Measurements from ENCODE around the gene PSMD3. TPM values are rescaled to one million over a fixed set of nuclear protein-coding genes. Genes with fewer than 3 reads are reported as not detected.

PSMD3 gene
- total RNA-seq, 4 donors from 2014 or later, result 106 to 154 (median 129) TPM

GRCh38 chr17:40023590-40024292 lies 43.1 kb downstream of the PSMD3 start:
- no peak for DNase-seq (ENCODE audit: low spot score in 2 of 2)
- no peak overlapping the region for H3K4me3 ChIP-seq (ENCODE audit: low read depth, poor library complexity, severe bottlenecking)
- 69 to 74% methylated on average over 10 of the region's 10 CpGs for WGBS, 2 donors
- TF ChIP-seq POLR2A (IDR thresholded peaks at IDR 0.05), result no peak
- no peak for TF ChIP-seq CTCF (IDR thresholded peaks at IDR 0.05)
- intact Hi-C loops (cut with DNase I; ENCODE audit: low total_unique reads), result loop anchor here (10.0 kb wide), 1 partner anchor 271 kb away; no protein-coding TSS in a partner anchor

DNA sequence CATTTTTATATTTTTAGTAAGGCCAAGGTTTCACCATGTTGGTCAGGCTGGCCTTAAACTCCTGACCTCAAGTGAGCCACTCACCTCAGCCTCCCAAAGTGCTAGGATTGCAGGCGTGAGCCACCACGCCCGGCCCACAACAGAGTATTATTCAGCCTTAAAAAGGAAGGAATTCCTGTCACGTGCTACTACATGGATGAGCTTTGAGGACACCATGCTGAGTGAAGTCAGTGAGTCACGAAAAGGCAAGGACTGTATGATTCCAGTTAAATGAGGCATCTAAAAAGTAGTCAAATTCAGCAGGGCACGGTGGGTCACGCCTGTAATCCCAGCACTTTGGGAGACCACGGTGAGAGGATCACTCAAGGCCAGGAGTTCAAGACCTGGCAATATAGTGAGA lies 44.3 kb downstream of the PSMD3 start:
- WGBS, 2 donors, result 88 to 93% methylated on average over 8 of the region's 8 CpGs
- H3K4me3 ChIP-seq (ENCODE audit: low read depth, poor library complexity, severe bottlenecking), result no peak overlapping the region
- DNase-seq (ENCODE audit: low spot score in 2 of 2), result no peak
- TF ChIP-seq CTCF (IDR thresholded peaks at IDR 0.05) (no peak), POLR2A (IDR thresholded peaks at IDR 0.05) (no peak)
- intact Hi-C loops (cut with DNase I; ENCODE audit: low total_unique reads), result loop anchor here (10.0 kb wide), 1 partner anchor 270 kb away; no protein-coding TSS in a partner anchor

GRCh38 chr17:40025559-40025958 lies 45.0 kb downstream of the PSMD3 start:
- no peak for DNase-seq (ENCODE audit: low spot score in 2 of 2)
- H3K4me3 ChIP-seq (ENCODE audit: low read depth, poor library complexity, severe bottlenecking), result no peak overlapping the region
- WGBS, 2 donors, result 66% methylated on average over 2 of the region's 2 CpGs
- TF ChIP-seq POLR2A (IDR thresholded peaks at IDR 0.05), result no peak
- no peak for TF ChIP-seq CTCF (IDR thresholded peaks at IDR 0.05)
- intact Hi-C loops (cut with DNase I; ENCODE audit: low total_unique reads), result loop anchor here (10.0 kb wide), 1 partner anchor 269 kb away; no protein-coding TSS in a partner anchor

DNA sequence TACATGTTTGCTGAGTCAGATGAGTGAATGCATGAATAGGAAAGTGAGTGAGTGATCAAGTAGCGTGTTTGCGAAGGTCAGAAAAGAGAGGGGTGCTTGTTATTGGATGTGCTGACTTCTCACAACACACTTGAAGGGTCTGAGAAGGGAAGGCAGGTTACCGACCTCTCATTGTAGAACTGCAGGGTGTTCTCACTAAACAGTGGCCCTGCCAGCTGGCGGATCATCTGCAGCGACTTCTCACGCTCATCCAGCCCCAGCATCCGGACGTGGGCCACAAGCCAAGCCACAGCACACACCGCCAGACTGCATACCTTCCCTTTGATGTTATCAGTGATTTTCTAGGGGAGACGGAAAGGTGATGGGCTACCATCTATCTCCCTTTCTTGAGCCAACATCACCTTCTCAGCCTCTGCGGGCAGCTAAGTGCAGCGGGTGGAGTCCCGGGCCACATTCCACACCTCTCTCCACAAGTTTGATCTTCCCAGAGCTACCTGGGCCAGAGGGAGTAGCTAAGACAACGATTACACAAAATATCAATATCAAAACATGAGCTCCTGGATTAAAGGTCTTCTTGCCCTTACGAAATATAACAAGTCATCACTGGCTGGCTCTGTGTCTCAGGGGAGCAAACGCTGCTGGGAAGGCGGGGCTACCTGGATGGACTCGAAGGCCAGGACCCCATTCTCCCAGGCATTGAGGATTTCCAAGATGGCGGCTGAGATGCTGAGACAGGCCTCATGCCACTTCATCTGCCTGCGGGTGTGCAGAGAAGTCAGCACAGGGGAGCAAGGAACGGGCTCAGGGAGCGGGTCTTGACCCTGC lies 45.6 kb downstream of the PSMD3 start:
- no peak overlapping the region for H3K4me3 ChIP-seq (ENCODE audit: low read depth, poor library complexity, severe bottlenecking)
- no peak for TF ChIP-seq POLR2A (IDR thresholded peaks at IDR 0.05)
- no peak for TF ChIP-seq CTCF (IDR thresholded peaks at IDR 0.05)
- intact Hi-C loops (cut with DNase I; ENCODE audit: low total_unique reads), result loop anchor here (10.0 kb wide), 1 partner anchor 269 kb away; no protein-coding TSS in a partner anchor
- WGBS, 2 donors, result 49 to 65% methylated on average over 22 of the region's 22 CpGs
- no peak for DNase-seq (ENCODE audit: low spot score in 2 of 2)

GRCh38 chr17:40026816-40027613 lies 46.4 kb downstream of the PSMD3 start:
- DNase-seq (ENCODE audit: low spot score in 2 of 2), result peak; percentile 75 to 96
- WGBS, 2 donors, result 27 to 29% methylated on average over 33 of the region's 33 CpGs
- TF ChIP-seq CTCF (IDR thresholded peaks at IDR 0.05) (peak in 1 of 3 donors; percentile 57), POLR2A (IDR thresholded peaks at IDR 0.05) (no peak)
- intact Hi-C loops (cut with DNase I; ENCODE audit: low total_unique reads), result loop anchor here (10.0 kb wide), 1 partner anchor 268 kb away; no protein-coding TSS in a partner anchor
- H3K4me3 ChIP-seq (ENCODE audit: low read depth, poor library complexity, severe bottlenecking), result no peak overlapping the region
